HEK293 (cell line): Measurements from ENCODE around the gene EDEM3.

Source experiments
- CTCF ChIA-PET: fragments of 350-600 bp; formaldehyde crosslinking; extraction: SDS; loops from one replicate; lab custom pipeline; 2021; ENCODE audit warnings: antibody characterized with exemption; lab: Yijun Ruan, JAX
- POLR2A ChIA-PET: fragments of 300-600 bp; formaldehyde crosslinking; extraction: SDS; loops from one replicate; lab custom pipeline; 2020; ENCODE audit warnings: antibody characterized with exemption, inconsistent platforms; lab: Yijun Ruan, JAX
- H3K27ac ChIP-seq: fragments of 200-500 bp; sonication (Bioruptor generic); 2 replicates; pipeline ENCODE4 v1.5.1; 2014; ENCODE audit warnings: low read depth, low read length, control low read depth, inconsistent platforms; ENCODE audit errors: extremely low read depth
- H3K36me3 ChIP-seq, 2 experiments: fragments of 200-500 bp in 1 of 2; sonication (Bioruptor generic) in 1 of 2; 1 replicate in 1 of 2; 2 replicates in 1 of 2; pipeline ENCODE4 v1.5.1; 2014 to 2017; ENCODE audit warnings: inconsistent platforms in 2 of 2, low read length in 2 of 2; ENCODE audit not compliant: control insufficient read depth in 2 of 2, insufficient read depth in 1 of 2
- H3K4me1 ChIP-seq: fragments of 200-500 bp; sonication (Bioruptor generic); 2 replicates; pipeline ENCODE4 v1.5.1; 2014; ENCODE audit warnings: mild to moderate bottlenecking, low read length, inconsistent platforms; ENCODE audit not compliant: control insufficient read depth, insufficient read depth
- H3K4me3 ChIP-seq: 2 replicates; pipeline ENCODE4 v1.5.1; 2011; ENCODE audit warnings: low read depth, mild to moderate bottlenecking, control low read depth, low read length, moderate library complexity
- H3K9me3 ChIP-seq: fragments of 200-500 bp; sonication (Bioruptor generic); 2 replicates; pipeline ENCODE4 v1.5.1; 2014; ENCODE audit warnings: low read depth, low read length, inconsistent platforms; ENCODE audit not compliant: control insufficient read depth, insufficient read depth
- ATF2 ChIP-seq: fragments of 450-650 bp; formaldehyde crosslinking; IDR thresholded peaks from 2 replicates; pipeline ENCODE4 v1.5.1; 2016; ENCODE audit warnings: missing biosample characterization, missing genetic modification characterization, low read depth
- BCL11A ChIP-seq: fragments of 450-650 bp; formaldehyde crosslinking; IDR thresholded peaks from 2 replicates; pipeline ENCODE4 v1.5.1; 2016; ENCODE audit warnings: low read depth, missing biosample characterization, missing genetic modification characterization
- OSR2 ChIP-seq: fragments of 450-650 bp; formaldehyde crosslinking; IDR thresholded peaks from 2 replicates; pipeline ENCODE4 v1.5.1; 2016; ENCODE audit warnings: missing biosample characterization, missing genetic modification characterization
- PRDM2 ChIP-seq: fragments of 450-650 bp; formaldehyde crosslinking; IDR thresholded peaks from 2 replicates; pipeline ENCODE4 v1.5.1; 2016; ENCODE audit warnings: missing biosample characterization, missing genetic modification characterization, borderline replicate concordance
- ZNF121 ChIP-seq: fragments of 450-650 bp; formaldehyde crosslinking; IDR thresholded peaks from 2 replicates; pipeline ENCODE4 v1.5.1; 2016; ENCODE audit warnings: missing biosample characterization, missing genetic modification characterization
- ZNF19 ChIP-seq: fragments of 450-650 bp; formaldehyde crosslinking; IDR thresholded peaks from 2 replicates; pipeline ENCODE4; 2016; ENCODE audit warnings: missing biosample characterization, missing genetic modification characterization, low read depth
- ZNF624 ChIP-seq: fragments of 450-650 bp; formaldehyde crosslinking; IDR thresholded peaks from 2 replicates; pipeline ENCODE4 v1.5.1; 2017; ENCODE audit warnings: missing biosample characterization, missing genetic modification characterization
- ZNF664 ChIP-seq: fragments of 450-650 bp; formaldehyde crosslinking; IDR thresholded peaks from 2 replicates; pipeline ENCODE4 v1.5.1; 2016; ENCODE audit warnings: missing biosample characterization, missing genetic modification characterization
- ZNF692 ChIP-seq: fragments of 450-650 bp; formaldehyde crosslinking; IDR thresholded peaks from 2 replicates; pipeline ENCODE4 v1.5.1; 2016; ENCODE audit warnings: missing biosample characterization, missing genetic modification characterization
- ZNF792 ChIP-seq: fragments of 450-650 bp; formaldehyde crosslinking; IDR thresholded peaks from 2 replicates; pipeline ENCODE4 v1.5.1; 2016; ENCODE audit warnings: missing biosample characterization, missing genetic modification characterization
- ZSCAN18 ChIP-seq: fragments of 450-650 bp; formaldehyde crosslinking; IDR thresholded peaks from 2 replicates; pipeline ENCODE4 v1.5.1; 2016; ENCODE audit warnings: missing biosample characterization, missing genetic modification characterization
- ZSCAN30 ChIP-seq: fragments of 450-650 bp; IDR thresholded peaks from 2 replicates; pipeline ENCODE4 v1.5.1; 2018; ENCODE audit warnings: missing biosample characterization, mild to moderate bottlenecking, missing genetic modification characterization, moderate library complexity

The EDEM3 gene

GRCh38 chr1:184740344-184740743 lies 14.3 kb downstream of the EDEM3 start (continued):
- TF ChIP-seq PRDM2 (tag by site-specific recombination), result no peak
- TF ChIP-seq ZNF664 (tag by site-specific recombination), result no peak
- TF ChIP-seq BCL11A (tag by site-specific recombination), result no peak
- TF ChIP-seq ZSCAN30 (tag by site-specific recombination), result no peak
- TF ChIP-seq ZNF792 (tag by site-specific recombination), result no peak

- CTCF ChIA-PET, result interaction anchor here (0.7 kb wide), 1 partner anchor 237 kb away, joined by 3 read pairs; no protein-coding TSS in a partner anchor
- no peaks in the 10 kb centered on the region for H3K4me1 ChIP-seq
These were observed 14.9 kb downstream of the EDEM3 start for GRCh38 chr1:184739796-184740195.

More at GRCh38 chr1:184739796-184740195, 14.9 kb downstream of the EDEM3 start:
- Histone ChIP-seq H3K4me3 (no peak overlapping the region), H3K9me3 (no peaks in the 10 kb centered on the region), H3K27ac (no peak overlapping the region), H3K36me3 (peaks cover 0 to 3% of the 10 kb centered on the region in 2 experiments; a peak in 1 of 3 replicates)
- TF ChIP-seq ZNF692, result no peak
- no peak for TF ChIP-seq OSR2 (tag by site-specific recombination)
- TF ChIP-seq ZNF121 (tag by site-specific recombination), result no peak
- TF ChIP-seq ZNF19 (tag by site-specific recombination), result no peak
- no peak for TF ChIP-seq ZNF624
- TF ChIP-seq ATF2 (tag by site-specific recombination), result no peak
- no peak for TF ChIP-seq ZSCAN18 (tag by site-specific recombination)
- POLR2A ChIA-PET, result no interaction called here
